GM19455 (cell line): Measurements from ENCODE around the gene EBF3.

Source experiments
- ATAC-seq: cut with Tn5 transposase; IDR thresholded peaks from one replicate; pipeline ENCODE4 v1.9.1; 2021; ENCODE audit not compliant: unreplicated experiment

EBF3 gene

GRCh38 chr10:129945941-129946760 lies 17.9 kb downstream of the EBF3 start:
- no peak for ATAC-seq

- ATAC-seq: no peak
Observed at GRCh38 chr10:129945526-129945925, 18.5 kb downstream of the EBF3 start.

GRCh38 chr10:129945064-129945463 lies 19.0 kb downstream of the EBF3 start:
- no peak for ATAC-seq

- ATAC-seq: no peak
Observed at GRCh38 chr10:129944456-129944855, 19.6 kb downstream of the EBF3 start.

GRCh38 chr10:129942936-129943715 lies 20.9 kb downstream of the EBF3 start:
- no peak for ATAC-seq

GRCh38 chr10:129942391-129942790 lies 21.7 kb downstream of the EBF3 start:
- ATAC-seq: no peak

- no peak for ATAC-seq
Observed at GRCh38 chr10:129942019-129942277, 22.1 kb downstream of the EBF3 start.

- ATAC-seq: no peak
Observed at GRCh38 chr10:129941199-129942018, 22.7 kb downstream of the EBF3 start.

- no peak for ATAC-seq
Observed at GRCh38 chr10:129940617-129941198, 23.4 kb downstream of the EBF3 start.

- no peak for ATAC-seq
Observed at GRCh38 chr10:129939416-129940275, 24.4 kb downstream of the EBF3 start.

GRCh38 chr10:129938460-129938859 lies 25.6 kb downstream of the EBF3 start:
- no peak for ATAC-seq

- ATAC-seq: no peak
Observed at GRCh38 chr10:129937351-129937751, 26.7 kb downstream of the EBF3 start.

GRCh38 chr10:129936923-129937300 lies 27.2 kb downstream of the EBF3 start:
- no peak for ATAC-seq

- ATAC-seq: no peak
Observed at GRCh38 chr10:129936266-129936922, 27.7 kb downstream of the EBF3 start.

- ATAC-seq: no peak
Observed at GRCh38 chr10:129935867-129936152, 28.3 kb downstream of the EBF3 start.

- no peak for ATAC-seq
Observed at GRCh38 chr10:129935102-129935866, 28.8 kb downstream of the EBF3 start.

GRCh38 chr10:129934196-129934925 lies 29.7 kb downstream of the EBF3 start:
- ATAC-seq: no peak

GRCh38 chr10:129933456-129934092 lies 30.5 kb downstream of the EBF3 start:
- no peak for ATAC-seq
